GM23338 (cell line): ENCODE measurements around the gene CLIP2. TPM values are rescaled to one million over a fixed set of nuclear protein-coding genes. Genes with fewer than 3 reads are reported as not detected.
"Not testable (repeated sequence)": the region's sequence is repeated elsewhere in the genome, so short reads cannot be mapped to it uniquely, and the experiment has no call there.

Experiments used
- ATAC-seq: fragments of 200-7000 bp; cut with Tn5 transposase; 3 replicates; pipeline ENCODE4 v1.9.1; 2020
- DNase-seq: peaks from one replicate; pipeline ENCODE4 v3.0.0-alpha.2; 2015; ENCODE audit warnings: low spot score
- H2AFZ ChIP-seq: fragments of 200-600 bp; sonication (generic); 2 replicates; pipeline ENCODE4 v1.8.0; 2016; ENCODE audit warnings: antibody characterized with exemption, mild to moderate bottlenecking, moderate library complexity
- H3F3A ChIP-seq: fragments of 200-600 bp; sonication (generic); replicated peaks from 2 replicates; pipeline ENCODE4 v1.8.0; 2017; ENCODE audit warnings: antibody characterized with exemption, mixed run types, low read depth
- H3K27ac ChIP-seq: fragments of 200-600 bp; sonication (generic); 2 replicates; pipeline ENCODE4 v1.6.1; 2016; ENCODE audit warnings: low read depth
- H3K27me3 ChIP-seq: fragments of 200-600 bp; sonication (generic); 2 replicates; pipeline ENCODE4 v1.8.0; 2016; ENCODE audit warnings: mild to moderate bottlenecking, mixed run types, moderate library complexity; ENCODE audit not compliant: insufficient read depth
- H3K36me3 ChIP-seq: fragments of 200-600 bp; sonication (generic); 2 replicates; pipeline ENCODE4 v1.8.0; 2016; ENCODE audit warnings: mild to moderate bottlenecking; ENCODE audit not compliant: insufficient read depth
- H3K4me1 ChIP-seq: fragments of 200-600 bp; sonication (generic); 2 replicates; pipeline ENCODE4 v1.8.0; 2016; ENCODE audit warnings: mild to moderate bottlenecking, moderate library complexity; ENCODE audit not compliant: insufficient read depth
- H3K4me2 ChIP-seq: fragments of 200-600 bp; sonication (generic); 2 replicates; pipeline ENCODE4 v1.7.1; 2017; ENCODE audit warnings: mixed run types
- H3K4me3 ChIP-seq: fragments of 200-600 bp; sonication (generic); 2 replicates; pipeline ENCODE4 v1.6.1; 2016; ENCODE audit warnings: mixed run types
- H3K79me2 ChIP-seq: fragments of 200-600 bp; sonication (generic); replicated peaks from 2 replicates; pipeline ENCODE4 v1.8.0; 2017; ENCODE audit warnings: mild to moderate bottlenecking; ENCODE audit not compliant: insufficient read depth
- H3K9me2 ChIP-seq: fragments of 200-600 bp; sonication (generic); 2 replicates; pipeline ENCODE4 v1.8.0; 2017; ENCODE audit not compliant: insufficient read depth
- H4K20me1 ChIP-seq: fragments of 200-600 bp; sonication (generic); replicated peaks from 2 replicates; pipeline ENCODE4 v1.8.0; 2017; ENCODE audit warnings: mild to moderate bottlenecking; ENCODE audit not compliant: insufficient read depth
- H3K27ac Mint-ChIP-seq: 2 replicates; pipeline ENCODE4 v1.8.0; 2020; ENCODE audit warnings: inconsistent platforms, mild to moderate bottlenecking, moderate library complexity, mixed read lengths
- H3K27me3 Mint-ChIP-seq: 3 replicates; pipeline ENCODE4 v1.8.0; 2022; ENCODE audit warnings: low read depth, mild to moderate bottlenecking, moderate library complexity, mixed read lengths, inconsistent platforms; ENCODE audit not compliant: insufficient read depth, poor library complexity
- H3K36me3 Mint-ChIP-seq: 3 replicates; pipeline ENCODE4 v1.8.0; 2021; ENCODE audit warnings: low read depth, mild to moderate bottlenecking, inconsistent platforms, moderate library complexity, mixed read lengths
- H3K4me1 Mint-ChIP-seq: 3 replicates; pipeline ENCODE4 v1.8.0; 2020; ENCODE audit warnings: mild to moderate bottlenecking, inconsistent platforms, mixed read lengths
- H3K4me3 Mint-ChIP-seq: 3 replicates; pipeline ENCODE4 v1.8.0; 2021; ENCODE audit warnings: moderate library complexity, mild to moderate bottlenecking, inconsistent platforms, mixed read lengths
- H3K9me3 Mint-ChIP-seq: 3 replicates; pipeline ENCODE4 v1.8.0; 2020; ENCODE audit warnings: moderate library complexity, mild to moderate bottlenecking, inconsistent platforms, mixed read lengths
- CREB1 ChIP-seq: fragments of 250-450 bp; sonication (Bioruptor Pico); IDR thresholded peaks from 2 replicates; pipeline ENCODE4 v1.5.0; 2020; ENCODE audit warnings: low read depth, mild to moderate bottlenecking, moderate library complexity
- ETS1 ChIP-seq: IDR thresholded peaks from 2 replicates; pipeline ENCODE4 v1.6.1; 2016; ENCODE audit warnings: antibody characterized with exemption
- EZH2 ChIP-seq: fragments of 200-600 bp; sonication (generic); IDR thresholded peaks from one replicate; pipeline ENCODE4 v1.8.0; 2017; ENCODE audit warnings: antibody characterized with exemption, mild to moderate bottlenecking, low read depth; ENCODE audit not compliant: unreplicated experiment
- EZH2phosphoT487 ChIP-seq: fragments of 200-600 bp; sonication (generic); IDR thresholded peaks from one replicate; pipeline ENCODE4 v1.8.1; 2018; ENCODE audit warnings: antibody characterized with exemption; ENCODE audit not compliant: unreplicated experiment
- JUNB ChIP-seq: IDR thresholded peaks from one replicate; pipeline ENCODE4 v1.6.1; 2016; ENCODE audit warnings: antibody characterized with exemption; ENCODE audit not compliant: unreplicated experiment
- NANOG ChIP-seq: IDR thresholded peaks from 2 replicates; pipeline ENCODE4 v1.6.1; 2016; ENCODE audit warnings: antibody characterized with exemption, borderline replicate concordance
- POLR2AphosphoS5 ChIP-seq: IDR thresholded peaks from 2 replicates; pipeline ENCODE4 v1.6.1; 2016; ENCODE audit warnings: antibody characterized with exemption, low read depth
- STAT1 ChIP-seq: IDR thresholded peaks from one replicate; pipeline ENCODE4 v1.6.1; 2016; ENCODE audit warnings: antibody characterized with exemption; ENCODE audit not compliant: unreplicated experiment
- ZNF114 ChIP-seq: fragments of 250-450 bp; sonication (Bioruptor Pico); IDR thresholded peaks from 2 replicates; pipeline ENCODE4 v1.5.0; 2020; ENCODE audit warnings: mild to moderate bottlenecking, moderate library complexity
- ZNF331 ChIP-seq: fragments of 250-450 bp; sonication (Bioruptor Pico); IDR thresholded peaks from 2 replicates; pipeline ENCODE4 v1.5.0; 2020; ENCODE audit warnings: low read depth, mild to moderate bottlenecking, moderate library complexity
- polyA plus RNA-seq: library from polyadenylated mRNA; unstranded; fragments of >200 nt; fragmentation: Nextera tagmentation; extraction: Ambion mirVana; gene quantifications from 2 replicates; pipeline ENCODE4 v1.2.1, GENCODE V29; 2016
- total RNA-seq: library from RNA; depleted of rRNA; stranded (reverse); fragments of >200 nt; shearing (Covaris generic); gene quantifications from 2 replicates; pipeline ENCODE4 v1.2.3, GENCODE V29; 2014
- TF ChIP-seq, protein P1 (sequence below), 2 experiments: fragments of 200-600 bp in 1 of 2; sonication (generic) in 1 of 2; conservative IDR thresholded peaks; 2 replicates each; pipeline versions ENCODE4 v1.5.1 to v1.6.1; 2016 to 2017; ENCODE audit warnings: antibody characterized with exemption in 2 of 2, low read depth in 2 of 2, mild to moderate bottlenecking in 2 of 2, moderate library complexity in 1 of 2
- TF ChIP-seq, protein P2 (sequence below): fragments of 250-450 bp; sonication (Bioruptor Pico); IDR thresholded peaks from 2 replicates; pipeline ENCODE4 v1.5.0; 2020; ENCODE audit warnings: mild to moderate bottlenecking, moderate library complexity

CLIP2 gene
- total and polyA plus RNA-seq, 2 experiments from 2014 or later: 8.1 to 51.9 TPM

GRCh38 chr7:74322892-74323291 is 33.7 kb downstream of the CLIP2 start:
- DNase-seq, H3K9me2 ChIP-seq, H4K20me1 ChIP-seq, H3K4me2 ChIP-seq, ATAC-seq, H3K4me1 ChIP-seq, H3K27ac Mint-ChIP-seq, H3F3A ChIP-seq, H3K4me1 Mint-ChIP-seq, H3K4me3 ChIP-seq, H3K79me2 ChIP-seq, H3K36me3 ChIP-seq, H3K4me3 Mint-ChIP-seq, H3K27me3 ChIP-seq, H2AFZ ChIP-seq, H3K27ac ChIP-seq, H3K9me3 Mint-ChIP-seq: not testable (repeated sequence)
- H3K36me3 Mint-ChIP-seq: peaks cover 30% of the 10 kb centered on the region
- H3K27me3 Mint-ChIP-seq: peaks cover 12% of the 10 kb centered on the region

GRCh38 chr7:74324531-74325209 is 35.5 kb downstream of the CLIP2 start:
- Histone ChIP-seq H3K4me3 (no peak overlapping the region), H3K27ac (no peak overlapping the region), H3K36me3 (no peaks in the 10 kb centered on the region), H3K4me2 (no peak overlapping the region), H3K79me2 (no peaks in the 10 kb centered on the region), H3K27me3 (no peaks in the 10 kb centered on the region), H3K9me2 (no peaks in the 10 kb centered on the region), H4K20me1 (0 out of 2 replicates have a peak, but pooled peaks cover 3% of the 10 kb centered on the region), H3F3A (peaks cover 3% of the 10 kb centered on the region), H3K4me1 (no peaks in the 10 kb centered on the region; the same call in 1 of the 2 replicates), H2AFZ (no peak overlapping the region)
- H3K27me3 Mint-ChIP-seq: peaks cover 11% of the 10 kb centered on the region
- no peak overlapping the region for H3K27ac Mint-ChIP-seq
- H3K4me3 Mint-ChIP-seq: no peak overlapping the region
- peaks cover 26% of the 10 kb centered on the region for H3K36me3 Mint-ChIP-seq
- DNase-seq (no peak), ATAC-seq (no peak)
- H3K9me3 Mint-ChIP-seq: no peaks in the 10 kb centered on the region; the same call in 2 of the 3 replicates
- H3K4me1 Mint-ChIP-seq: peaks cover 8% of the 10 kb centered on the region
- TF ChIP-seq ZNF331 (CRISPR knock-in tag) (no peak), JUNB (no peak), NANOG (no peak), ETS1 (no peak), POLR2AphosphoS5 (no peak), CREB1 (no peak), EZH2 (no peak), ZNF114 (CRISPR knock-in tag) (no peak), STAT1 (no peak), EZH2phosphoT487 (no peak)
- TF ChIP-seq, protein P1, sequence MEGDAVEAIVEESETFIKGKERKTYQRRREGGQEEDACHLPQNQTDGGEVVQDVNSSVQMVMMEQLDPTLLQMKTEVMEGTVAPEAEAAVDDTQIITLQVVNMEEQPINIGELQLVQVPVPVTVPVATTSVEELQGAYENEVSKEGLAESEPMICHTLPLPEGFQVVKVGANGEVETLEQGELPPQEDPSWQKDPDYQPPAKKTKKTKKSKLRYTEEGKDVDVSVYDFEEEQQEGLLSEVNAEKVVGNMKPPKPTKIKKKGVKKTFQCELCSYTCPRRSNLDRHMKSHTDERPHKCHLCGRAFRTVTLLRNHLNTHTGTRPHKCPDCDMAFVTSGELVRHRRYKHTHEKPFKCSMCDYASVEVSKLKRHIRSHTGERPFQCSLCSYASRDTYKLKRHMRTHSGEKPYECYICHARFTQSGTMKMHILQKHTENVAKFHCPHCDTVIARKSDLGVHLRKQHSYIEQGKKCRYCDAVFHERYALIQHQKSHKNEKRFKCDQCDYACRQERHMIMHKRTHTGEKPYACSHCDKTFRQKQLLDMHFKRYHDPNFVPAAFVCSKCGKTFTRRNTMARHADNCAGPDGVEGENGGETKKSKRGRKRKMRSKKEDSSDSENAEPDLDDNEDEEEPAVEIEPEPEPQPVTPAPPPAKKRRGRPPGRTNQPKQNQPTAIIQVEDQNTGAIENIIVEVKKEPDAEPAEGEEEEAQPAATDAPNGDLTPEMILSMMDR (conservative IDR thresholded peaks at IDR 0.05; ENCODE audit: low read depth in 2 of 2): no peak
- TF ChIP-seq, protein P2, sequence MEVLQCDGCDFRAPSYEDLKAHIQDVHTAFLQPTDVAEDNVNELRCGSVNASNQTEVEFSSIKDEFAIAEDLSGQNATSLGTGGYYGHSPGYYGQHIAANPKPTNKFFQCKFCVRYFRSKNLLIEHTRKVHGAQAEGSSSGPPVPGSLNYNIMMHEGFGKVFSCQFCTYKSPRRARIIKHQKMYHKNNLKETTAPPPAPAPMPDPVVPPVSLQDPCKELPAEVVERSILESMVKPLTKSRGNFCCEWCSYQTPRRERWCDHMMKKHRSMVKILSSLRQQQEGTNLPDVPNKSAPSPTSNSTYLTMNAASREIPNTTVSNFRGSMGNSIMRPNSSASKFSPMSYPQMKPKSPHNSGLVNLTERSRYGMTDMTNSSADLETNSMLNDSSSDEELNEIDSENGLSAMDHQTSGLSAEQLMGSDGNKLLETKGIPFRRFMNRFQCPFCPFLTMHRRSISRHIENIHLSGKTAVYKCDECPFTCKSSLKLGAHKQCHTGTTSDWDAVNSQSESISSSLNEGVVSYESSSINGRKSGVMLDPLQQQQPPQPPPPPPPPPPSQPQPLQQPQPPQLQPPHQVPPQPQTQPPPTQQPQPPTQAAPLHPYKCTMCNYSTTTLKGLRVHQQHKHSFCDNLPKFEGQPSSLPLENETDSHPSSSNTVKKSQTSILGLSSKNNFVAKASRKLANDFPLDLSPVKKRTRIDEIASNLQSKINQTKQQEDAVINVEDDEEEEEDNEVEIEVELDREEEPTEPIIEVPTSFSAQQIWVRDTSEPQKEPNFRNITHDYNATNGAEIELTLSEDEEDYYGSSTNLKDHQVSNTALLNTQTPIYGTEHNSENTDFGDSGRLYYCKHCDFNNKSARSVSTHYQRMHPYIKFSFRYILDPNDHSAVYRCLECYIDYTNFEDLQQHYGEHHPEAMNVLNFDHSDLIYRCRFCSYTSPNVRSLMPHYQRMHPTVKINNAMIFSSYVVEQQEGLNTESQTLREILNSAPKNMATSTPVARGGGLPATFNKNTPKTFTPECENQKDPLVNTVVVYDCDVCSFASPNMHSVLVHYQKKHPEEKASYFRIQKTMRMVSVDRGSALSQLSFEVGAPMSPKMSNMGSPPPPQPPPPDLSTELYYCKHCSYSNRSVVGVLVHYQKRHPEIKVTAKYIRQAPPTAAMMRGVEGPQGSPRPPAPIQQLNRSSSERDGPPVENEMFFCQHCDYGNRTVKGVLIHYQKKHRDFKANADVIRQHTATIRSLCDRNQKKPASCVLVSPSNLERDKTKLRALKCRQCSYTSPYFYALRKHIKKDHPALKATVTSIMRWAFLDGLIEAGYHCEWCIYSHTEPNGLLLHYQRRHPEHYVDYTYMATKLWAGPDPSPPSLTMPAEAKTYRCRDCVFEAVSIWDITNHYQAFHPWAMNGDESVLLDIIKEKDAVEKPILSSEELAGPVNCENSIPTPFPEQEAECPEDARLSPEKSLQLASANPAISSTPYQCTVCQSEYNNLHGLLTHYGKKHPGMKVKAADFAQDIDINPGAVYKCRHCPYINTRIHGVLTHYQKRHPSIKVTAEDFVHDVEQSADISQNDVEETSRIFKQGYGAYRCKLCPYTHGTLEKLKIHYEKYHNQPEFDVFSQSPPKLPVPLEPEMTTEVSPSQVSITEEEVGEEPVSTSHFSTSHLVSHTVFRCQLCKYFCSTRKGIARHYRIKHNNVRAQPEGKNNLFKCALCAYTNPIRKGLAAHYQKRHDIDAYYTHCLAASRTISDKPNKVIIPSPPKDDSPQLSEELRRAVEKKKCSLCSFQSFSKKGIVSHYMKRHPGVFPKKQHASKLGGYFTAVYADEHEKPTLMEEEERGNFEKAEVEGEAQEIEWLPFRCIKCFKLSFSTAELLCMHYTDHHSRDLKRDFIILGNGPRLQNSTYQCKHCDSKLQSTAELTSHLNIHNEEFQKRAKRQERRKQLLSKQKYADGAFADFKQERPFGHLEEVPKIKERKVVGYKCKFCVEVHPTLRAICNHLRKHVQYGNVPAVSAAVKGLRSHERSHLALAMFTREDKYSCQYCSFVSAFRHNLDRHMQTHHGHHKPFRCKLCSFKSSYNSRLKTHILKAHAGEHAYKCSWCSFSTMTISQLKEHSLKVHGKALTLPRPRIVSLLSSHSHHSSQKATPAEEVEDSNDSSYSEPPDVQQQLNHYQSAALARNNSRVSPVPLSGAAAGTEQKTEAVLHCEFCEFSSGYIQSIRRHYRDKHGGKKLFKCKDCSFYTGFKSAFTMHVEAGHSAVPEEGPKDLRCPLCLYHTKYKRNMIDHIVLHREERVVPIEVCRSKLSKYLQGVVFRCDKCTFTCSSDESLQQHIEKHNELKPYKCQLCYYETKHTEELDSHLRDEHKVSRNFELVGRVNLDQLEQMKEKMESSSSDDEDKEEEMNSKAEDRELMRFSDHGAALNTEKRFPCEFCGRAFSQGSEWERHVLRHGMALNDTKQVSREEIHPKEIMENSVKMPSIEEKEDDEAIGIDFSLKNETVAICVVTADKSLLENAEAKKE (CRISPR knock-in tag): no peak
